VCaP (cell line): ENCODE measurements around the gene SRPK2.
"Not testable (repeated sequence)": the region's sequence is repeated elsewhere in the genome, so short reads cannot be mapped to it uniquely, and the experiment has no call there.

Source experiments
- H3K27ac ChIP-seq: fragments of 450-650 bp; 2 replicates; pipeline ENCODE4 v1.5.1; 2017
- TF ChIP-seq, protein P1 (sequence below): fragments of 450-650 bp; conservative IDR thresholded peaks from 2 replicates; pipeline ENCODE4 v1.5.1; 2017; ENCODE audit warnings: mild to moderate bottlenecking, moderate library complexity

Gene SRPK2

DNA sequence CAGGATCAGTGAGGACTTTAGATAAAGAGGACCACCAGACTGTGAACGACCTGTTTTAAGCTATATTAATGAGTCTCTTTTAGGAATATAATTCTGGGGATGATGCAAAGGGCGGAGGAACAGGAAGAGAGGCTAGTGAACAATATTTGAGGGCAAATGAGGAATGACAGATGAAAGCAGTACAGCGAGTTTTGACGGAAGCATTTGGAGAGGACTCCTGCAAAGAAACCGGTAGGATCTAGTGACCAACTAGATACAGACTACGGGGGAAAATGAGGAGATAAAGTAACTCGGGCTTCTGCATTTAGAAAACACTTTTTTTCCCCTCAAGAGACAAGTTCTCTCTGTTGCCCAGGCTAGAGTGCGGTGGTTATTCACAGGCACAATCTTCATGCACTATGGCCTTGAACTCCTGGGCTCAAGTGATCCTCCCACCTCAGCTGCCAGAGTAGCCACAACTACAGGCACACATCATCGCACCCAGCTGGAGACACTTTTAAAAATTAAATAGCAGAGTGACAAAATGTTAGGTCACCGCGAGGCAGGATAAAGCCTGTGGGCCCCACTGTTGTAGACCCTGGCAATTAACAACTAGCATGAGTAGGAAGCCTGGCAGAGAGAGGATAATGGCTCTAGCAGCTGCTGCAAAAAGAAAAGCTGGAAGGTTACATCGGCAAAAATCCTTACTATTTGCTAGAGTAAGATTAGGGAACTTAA, 143.2 kb downstream of the SRPK2 start:
- TF ChIP-seq, protein P1, sequence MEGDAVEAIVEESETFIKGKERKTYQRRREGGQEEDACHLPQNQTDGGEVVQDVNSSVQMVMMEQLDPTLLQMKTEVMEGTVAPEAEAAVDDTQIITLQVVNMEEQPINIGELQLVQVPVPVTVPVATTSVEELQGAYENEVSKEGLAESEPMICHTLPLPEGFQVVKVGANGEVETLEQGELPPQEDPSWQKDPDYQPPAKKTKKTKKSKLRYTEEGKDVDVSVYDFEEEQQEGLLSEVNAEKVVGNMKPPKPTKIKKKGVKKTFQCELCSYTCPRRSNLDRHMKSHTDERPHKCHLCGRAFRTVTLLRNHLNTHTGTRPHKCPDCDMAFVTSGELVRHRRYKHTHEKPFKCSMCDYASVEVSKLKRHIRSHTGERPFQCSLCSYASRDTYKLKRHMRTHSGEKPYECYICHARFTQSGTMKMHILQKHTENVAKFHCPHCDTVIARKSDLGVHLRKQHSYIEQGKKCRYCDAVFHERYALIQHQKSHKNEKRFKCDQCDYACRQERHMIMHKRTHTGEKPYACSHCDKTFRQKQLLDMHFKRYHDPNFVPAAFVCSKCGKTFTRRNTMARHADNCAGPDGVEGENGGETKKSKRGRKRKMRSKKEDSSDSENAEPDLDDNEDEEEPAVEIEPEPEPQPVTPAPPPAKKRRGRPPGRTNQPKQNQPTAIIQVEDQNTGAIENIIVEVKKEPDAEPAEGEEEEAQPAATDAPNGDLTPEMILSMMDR = no peak

DNA sequence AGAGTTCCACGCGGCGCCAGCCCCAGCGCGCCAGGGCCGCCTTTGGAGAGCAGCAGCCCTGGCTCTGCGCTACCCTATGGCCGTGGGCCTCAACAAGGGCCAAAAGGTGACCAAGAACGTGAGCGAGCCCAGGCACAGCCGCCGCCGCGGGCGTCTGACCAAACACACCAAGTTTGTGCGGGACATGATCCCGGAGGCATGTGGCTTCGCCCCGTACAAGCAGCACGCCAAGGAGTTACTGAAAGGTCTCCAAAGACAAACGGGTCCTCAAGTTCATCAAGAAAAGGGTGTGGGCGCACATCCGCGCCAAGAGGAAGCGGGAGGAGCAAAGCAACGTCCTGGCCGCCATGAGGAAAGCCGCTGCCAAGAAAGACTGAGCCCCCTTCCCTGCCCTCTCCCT, 144.1 kb downstream of the SRPK2 start:
- TF ChIP-seq, protein P1 = no peak
- no peak overlapping the region for H3K27ac ChIP-seq

More for the DNA sequence above, 143.2 kb downstream of the SRPK2 start:
- H3K27ac ChIP-seq = no peak overlapping the region

DNA sequence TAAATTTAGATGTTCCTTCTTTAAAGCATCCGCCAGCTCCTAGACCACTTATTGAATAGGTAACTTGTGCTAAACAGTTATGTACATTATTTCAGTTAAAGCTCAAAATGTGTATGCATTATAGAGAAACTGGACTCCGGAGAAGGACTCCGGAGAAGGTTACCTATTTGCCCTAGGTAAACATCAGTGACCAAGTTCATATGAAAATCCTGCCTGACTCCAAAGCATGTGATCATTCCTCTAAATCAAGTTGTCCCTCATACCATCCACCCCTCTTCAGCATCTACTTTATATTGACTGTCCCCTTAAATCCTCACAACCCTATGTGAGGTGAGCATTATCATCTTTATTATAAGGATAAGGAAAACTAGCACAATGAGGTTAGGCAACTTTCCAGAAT, 147.5 kb downstream of the SRPK2 start:
- H3K27ac ChIP-seq = no peak overlapping the region
- TF ChIP-seq, protein P1 = no peak

DNA sequence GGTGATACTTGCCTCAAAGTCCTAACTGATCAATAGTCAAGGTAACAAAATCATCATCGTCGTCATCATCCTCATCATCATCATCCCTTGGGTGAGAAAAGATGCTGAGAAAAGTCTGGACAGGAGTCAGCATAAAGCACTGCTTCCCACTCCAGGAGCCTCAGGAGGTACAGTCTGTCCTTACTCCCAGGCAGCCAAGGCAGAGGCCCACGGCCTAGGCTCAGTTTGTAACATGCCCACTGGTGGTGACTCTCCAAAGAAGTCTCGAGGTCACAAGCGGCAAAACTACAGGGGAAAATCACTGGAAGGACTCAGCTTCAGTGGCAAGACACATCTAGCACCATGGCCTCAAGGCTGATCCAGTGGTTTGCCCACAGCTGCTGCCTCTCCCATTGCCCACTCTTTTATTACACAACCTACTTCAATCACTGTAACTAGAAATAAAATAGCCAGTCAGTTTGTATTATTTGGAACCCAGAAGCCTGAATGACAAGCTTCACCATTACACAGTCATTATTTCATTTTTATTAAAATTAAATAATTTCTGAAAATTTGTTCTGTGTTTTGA, 150.4 kb downstream of the SRPK2 start:
- no peak overlapping the region for H3K27ac ChIP-seq
- TF ChIP-seq, protein P1 = no peak

DNA sequence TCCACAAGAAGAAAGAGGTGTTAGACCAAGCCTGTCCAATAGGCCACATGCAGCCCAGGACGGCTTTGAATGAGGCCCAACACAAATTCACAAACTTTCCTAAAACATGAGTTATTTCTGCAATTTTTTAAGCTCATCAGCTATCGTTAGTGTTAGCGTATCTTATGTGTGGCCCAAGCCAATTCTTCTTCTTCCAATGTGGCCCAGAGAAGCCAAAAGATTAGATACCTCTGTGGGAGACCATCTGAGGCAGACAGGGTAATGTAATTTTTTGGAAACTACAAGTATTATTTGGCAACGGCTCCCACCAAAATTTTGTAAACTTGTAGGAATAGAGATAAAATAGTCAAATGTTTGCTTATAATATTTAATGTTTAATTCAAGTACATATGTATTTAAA, 153.8 kb downstream of the SRPK2 start:
- no peak overlapping the region for H3K27ac ChIP-seq
- TF ChIP-seq, protein P1 = no peak

DNA sequence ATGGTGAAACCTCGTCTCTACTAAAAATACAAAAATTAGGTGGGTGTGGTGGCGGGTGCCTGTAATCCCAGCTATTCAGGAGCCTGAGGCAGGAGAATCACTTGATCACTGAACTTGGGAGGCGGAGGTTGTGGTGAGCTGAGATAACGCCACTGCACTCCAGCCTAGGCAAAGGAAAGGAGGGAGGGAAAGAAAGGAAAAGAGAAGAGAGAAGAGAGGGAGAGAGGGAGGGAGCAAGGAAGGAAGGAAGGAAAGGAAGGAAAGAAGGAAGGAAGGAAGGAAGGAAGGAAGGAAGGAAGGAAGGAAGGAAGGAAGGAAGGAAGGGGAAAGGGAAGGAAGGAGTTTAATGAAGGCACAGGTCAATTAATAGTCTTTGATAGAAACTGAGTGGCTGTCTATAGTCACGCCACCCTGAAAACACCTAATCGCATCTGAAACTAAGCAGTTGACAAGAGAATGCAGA, 155.9 kb downstream of the SRPK2 start:
- H3K27ac ChIP-seq = not testable (repeated sequence)

DNA sequence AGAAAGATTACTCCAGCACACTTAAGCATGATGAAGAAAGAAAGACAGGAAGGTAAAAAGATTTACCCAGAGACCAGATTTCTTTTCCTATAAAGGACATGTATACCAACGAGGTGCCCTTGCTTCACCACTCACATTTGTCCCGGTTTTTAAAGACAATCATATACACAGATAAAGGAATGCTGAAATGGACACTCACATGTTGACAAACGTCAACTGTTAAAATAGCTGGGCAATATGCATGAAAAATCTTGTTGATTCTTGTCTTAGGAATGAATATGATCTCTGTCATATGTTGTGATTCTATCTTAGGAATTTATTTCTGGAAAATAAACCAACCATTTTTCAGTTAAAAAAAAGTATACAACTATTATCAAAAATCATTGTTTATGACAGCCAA, 158.2 kb downstream of the SRPK2 start:
- no peak overlapping the region for H3K27ac ChIP-seq
- TF ChIP-seq, protein P1 = no peak

DNA sequence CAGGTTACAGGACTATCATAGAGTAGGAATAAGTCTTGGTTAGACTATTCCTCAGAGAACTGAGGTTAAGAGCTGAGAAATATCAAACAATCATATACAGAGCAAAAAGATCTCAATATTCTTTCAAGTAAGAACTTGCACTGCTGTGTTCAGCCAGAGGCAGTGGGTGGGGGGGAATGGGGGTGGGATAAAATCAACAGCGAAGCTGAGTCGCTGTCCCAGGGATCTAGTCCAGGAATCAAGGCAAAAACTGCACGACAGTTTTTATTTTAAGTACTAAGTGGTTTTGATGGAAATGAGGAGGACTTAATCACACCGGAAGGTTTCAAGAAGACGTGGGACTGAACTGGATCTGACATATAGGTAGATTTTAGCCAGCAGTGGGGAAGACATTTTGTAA, 159.1 kb downstream of the SRPK2 start:
- TF ChIP-seq, protein P1 = no peak
- H3K27ac ChIP-seq = no peak overlapping the region
